C4-2B (cell line): Measurements from ENCODE around the gene TRIM66.

ENCODE experiments used
- ZFX ChIP-seq: fragments of 450-650 bp; IDR thresholded peaks from 2 replicates; pipeline ENCODE4 v1.6.1; 2017
- TF ChIP-seq, protein P1 (sequence below): fragments of 450-650 bp; conservative IDR thresholded peaks from 2 replicates; pipeline ENCODE4 v1.5.1; 2017; ENCODE audit warnings: mild to moderate bottlenecking

DNA sequence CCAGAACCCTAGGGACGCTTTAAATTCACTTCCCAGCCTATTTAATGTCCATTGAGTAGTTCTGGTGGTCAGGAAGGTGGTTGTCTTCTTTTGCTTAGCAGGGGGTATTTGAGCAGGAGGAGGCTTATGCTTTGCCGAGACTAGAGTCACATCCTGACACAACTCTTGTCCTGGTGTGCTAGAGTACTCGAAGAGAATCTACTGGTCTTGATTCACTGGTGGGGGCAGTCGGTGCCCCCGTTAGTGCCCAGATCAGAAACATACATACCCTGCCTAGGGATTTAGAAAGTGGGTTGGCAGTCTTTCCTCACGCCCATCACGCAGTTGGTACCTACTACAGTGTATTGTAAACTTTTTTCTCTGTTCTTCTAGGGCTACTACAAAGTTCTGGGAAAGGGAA is 2.8 kb upstream of the TRIM66 start:
- TF ChIP-seq, protein P1, sequence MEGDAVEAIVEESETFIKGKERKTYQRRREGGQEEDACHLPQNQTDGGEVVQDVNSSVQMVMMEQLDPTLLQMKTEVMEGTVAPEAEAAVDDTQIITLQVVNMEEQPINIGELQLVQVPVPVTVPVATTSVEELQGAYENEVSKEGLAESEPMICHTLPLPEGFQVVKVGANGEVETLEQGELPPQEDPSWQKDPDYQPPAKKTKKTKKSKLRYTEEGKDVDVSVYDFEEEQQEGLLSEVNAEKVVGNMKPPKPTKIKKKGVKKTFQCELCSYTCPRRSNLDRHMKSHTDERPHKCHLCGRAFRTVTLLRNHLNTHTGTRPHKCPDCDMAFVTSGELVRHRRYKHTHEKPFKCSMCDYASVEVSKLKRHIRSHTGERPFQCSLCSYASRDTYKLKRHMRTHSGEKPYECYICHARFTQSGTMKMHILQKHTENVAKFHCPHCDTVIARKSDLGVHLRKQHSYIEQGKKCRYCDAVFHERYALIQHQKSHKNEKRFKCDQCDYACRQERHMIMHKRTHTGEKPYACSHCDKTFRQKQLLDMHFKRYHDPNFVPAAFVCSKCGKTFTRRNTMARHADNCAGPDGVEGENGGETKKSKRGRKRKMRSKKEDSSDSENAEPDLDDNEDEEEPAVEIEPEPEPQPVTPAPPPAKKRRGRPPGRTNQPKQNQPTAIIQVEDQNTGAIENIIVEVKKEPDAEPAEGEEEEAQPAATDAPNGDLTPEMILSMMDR = no peak
- TF ChIP-seq ZFX = no peak
